Measurements from ENCODE around the gene GLRA3.

GLRA3 gene

DNA sequence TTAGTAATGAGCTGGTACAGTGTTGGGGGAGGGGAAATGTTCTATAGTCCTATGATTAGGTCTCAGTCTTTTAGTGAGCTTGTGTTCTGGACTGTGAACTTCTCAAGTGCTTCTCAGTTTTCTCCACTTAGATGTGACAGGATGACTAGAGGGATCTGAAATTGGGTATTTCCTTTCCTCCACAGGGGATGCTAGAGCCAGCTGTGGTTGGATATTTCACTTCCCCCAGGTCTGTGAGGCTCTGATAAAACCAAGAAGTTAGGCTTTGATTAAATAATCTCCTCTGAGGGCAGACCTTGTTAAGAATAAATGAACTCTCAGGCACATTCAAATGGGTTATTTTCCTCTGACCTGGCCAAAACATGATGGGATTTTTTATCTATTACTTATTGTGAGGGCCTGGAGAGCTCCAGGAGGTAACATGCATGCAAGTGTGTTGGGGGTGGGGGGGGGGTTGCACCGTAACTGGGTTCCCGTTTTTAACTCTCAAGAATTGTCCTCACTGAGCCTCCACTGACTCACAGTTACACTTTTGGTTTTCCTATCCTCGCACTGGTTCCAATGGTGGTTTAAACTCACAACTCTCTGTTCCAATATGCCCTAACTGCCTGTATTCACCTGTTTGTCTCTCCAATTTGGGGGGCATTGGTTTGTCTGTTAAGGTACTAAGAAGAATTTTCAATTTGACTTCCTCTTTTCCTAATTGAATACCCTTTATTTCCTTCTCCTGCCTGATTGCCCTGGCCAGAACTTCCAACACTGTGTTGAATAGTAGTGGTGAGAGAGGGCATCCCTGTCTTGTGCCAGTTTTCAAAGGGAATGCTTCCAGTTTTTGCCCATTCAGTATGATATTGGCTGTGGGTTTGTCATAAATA is 28.1 kb upstream of the GLRA3 start:
- Histone ChIP-seq H3K4me3 (ENCODE audit: low read depth, low read length) (no peak overlapping the region), H3K36me3 (no peaks in the 10 kb centered on the region), H3K27me3 (no peaks in the 10 kb centered on the region), H3K9me3 (no peaks in the 10 kb centered on the region), H3K4me1 (no peaks in the 10 kb centered on the region)
- TF ChIP-seq, protein P1, sequence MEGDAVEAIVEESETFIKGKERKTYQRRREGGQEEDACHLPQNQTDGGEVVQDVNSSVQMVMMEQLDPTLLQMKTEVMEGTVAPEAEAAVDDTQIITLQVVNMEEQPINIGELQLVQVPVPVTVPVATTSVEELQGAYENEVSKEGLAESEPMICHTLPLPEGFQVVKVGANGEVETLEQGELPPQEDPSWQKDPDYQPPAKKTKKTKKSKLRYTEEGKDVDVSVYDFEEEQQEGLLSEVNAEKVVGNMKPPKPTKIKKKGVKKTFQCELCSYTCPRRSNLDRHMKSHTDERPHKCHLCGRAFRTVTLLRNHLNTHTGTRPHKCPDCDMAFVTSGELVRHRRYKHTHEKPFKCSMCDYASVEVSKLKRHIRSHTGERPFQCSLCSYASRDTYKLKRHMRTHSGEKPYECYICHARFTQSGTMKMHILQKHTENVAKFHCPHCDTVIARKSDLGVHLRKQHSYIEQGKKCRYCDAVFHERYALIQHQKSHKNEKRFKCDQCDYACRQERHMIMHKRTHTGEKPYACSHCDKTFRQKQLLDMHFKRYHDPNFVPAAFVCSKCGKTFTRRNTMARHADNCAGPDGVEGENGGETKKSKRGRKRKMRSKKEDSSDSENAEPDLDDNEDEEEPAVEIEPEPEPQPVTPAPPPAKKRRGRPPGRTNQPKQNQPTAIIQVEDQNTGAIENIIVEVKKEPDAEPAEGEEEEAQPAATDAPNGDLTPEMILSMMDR (IDR thresholded peaks at IDR 0.05; ENCODE audit: low read depth, low read length): no peak
- DNase-seq: no peak

DNA sequence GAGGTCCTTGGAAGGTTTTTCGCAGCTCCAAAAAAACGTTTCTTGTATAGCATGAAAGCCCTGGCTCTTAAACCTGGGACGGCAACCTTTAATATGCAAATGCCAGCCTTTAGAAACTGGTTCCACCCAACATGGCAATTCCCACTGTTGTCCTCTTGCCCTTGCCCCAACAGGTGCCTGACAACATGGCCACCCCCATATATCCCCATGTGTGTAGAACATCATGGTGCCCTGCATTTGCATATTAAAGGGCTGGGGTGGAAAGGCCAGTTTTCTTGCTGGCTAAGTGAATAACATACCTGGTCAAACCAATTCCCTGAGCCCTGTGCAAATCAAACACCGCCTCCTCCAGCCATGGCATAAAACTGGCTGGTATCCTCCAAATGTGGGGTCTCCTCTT is 26.0 kb upstream of the GLRA3 start:
- DNase-seq: no peak
- Histone ChIP-seq H3K4me1 (no peaks in the 10 kb centered on the region), H3K36me3 (no peaks in the 10 kb centered on the region), H3K4me3 (ENCODE audit: low read depth, low read length) (no peak overlapping the region), H3K9me3 (no peaks in the 10 kb centered on the region), H3K27me3 (no peaks in the 10 kb centered on the region)
- TF ChIP-seq, protein P1 (IDR thresholded peaks at IDR 0.05; ENCODE audit: low read depth, low read length): no peak

DNA sequence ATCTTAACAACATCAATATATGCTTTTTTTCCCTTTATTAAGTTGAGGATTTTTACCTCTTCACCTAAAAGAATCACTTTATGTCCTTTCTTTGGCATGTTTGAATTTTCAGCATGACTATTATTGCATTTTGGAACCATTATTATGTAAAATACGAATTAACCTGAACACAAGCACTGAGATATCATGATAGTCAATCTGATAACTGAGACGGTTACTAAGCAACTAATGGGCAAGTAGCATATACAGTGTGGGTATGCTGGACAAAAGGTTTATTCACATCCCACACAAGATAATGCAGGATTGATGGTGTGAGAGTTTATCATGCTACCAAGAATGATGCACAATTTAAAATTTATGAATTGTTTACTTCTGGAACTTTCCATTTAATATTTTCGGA is 24.6 kb upstream of the GLRA3 start:
- H3K9me3 ChIP-seq: no peaks in the 10 kb centered on the region
- no peak for DNase-seq
- TF ChIP-seq, protein P1 (IDR thresholded peaks at IDR 0.05; ENCODE audit: low read depth, low read length): no peak

DNA sequence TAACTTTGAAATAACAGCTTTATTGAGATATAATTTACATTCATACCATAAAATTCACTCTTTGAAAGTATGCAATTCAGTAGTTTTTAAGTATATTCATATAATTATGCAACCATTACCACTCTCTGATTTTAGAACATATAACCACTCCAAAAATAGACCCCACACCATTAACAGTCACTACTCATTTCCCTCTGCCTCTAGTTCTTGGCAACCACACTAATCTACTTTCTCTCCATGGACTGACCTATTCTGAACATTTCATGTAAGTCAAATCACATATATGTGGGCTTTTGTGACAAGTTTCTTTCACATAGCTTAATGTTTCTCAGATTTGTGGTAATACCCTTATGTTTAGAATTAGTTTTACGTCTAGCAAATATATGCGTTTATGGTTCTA is 19.5 kb upstream of the GLRA3 start:
- no peak overlapping the region for H3K4me3 ChIP-seq (ENCODE audit: low read depth, low read length)
- no peaks in the 10 kb centered on the region for H3K4me1 ChIP-seq
- H3K36me3 ChIP-seq: no peaks in the 10 kb centered on the region
- DNase-seq: no peak
- TF ChIP-seq, protein P1 (IDR thresholded peaks at IDR 0.05; ENCODE audit: low read depth, low read length): no peak
- no peaks in the 10 kb centered on the region for H3K9me3 ChIP-seq
- H3K27me3 ChIP-seq: no peaks in the 10 kb centered on the region

More for the DNA sequence above, 24.6 kb upstream of the GLRA3 start:
- Histone ChIP-seq H3K27me3 (no peaks in the 10 kb centered on the region), H3K36me3 (no peaks in the 10 kb centered on the region), H3K4me3 (ENCODE audit: low read depth, low read length) (no peak overlapping the region), H3K4me1 (no peaks in the 10 kb centered on the region)

DNA sequence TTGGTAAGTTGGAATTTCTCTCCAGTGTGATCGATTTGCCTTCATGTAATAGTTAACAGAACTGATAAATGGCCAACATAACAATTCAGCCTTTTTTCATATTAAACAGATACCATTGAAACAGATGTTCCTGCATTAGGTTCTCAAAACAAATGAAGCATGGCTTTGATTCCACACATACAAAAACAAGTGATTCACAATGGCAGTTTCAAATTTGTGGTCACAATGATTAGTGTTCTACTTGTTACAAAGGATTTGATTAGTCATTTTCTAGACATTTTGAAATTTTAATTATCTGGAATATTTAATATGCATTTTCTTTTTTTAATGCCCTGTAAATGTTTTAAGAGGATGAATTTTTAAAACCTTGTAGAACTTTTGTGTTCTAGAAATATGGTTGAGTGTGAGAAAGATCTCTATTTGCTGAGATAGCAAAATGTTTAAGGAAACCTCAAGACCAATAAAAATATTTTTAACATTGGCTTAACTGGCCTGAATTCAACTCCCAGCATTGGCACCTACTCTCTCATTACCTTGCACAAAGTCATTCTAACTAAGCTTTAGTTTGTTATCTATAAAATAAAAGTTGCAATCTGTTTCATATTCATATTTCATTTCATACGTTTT is 18.9 kb upstream of the GLRA3 start:
- Histone ChIP-seq H3K4me3 (ENCODE audit: low read depth, low read length) (no peak overlapping the region), H3K9me3 (no peaks in the 10 kb centered on the region)
- TF ChIP-seq, protein P1 (IDR thresholded peaks at IDR 0.05; ENCODE audit: low read depth, low read length): no peak

DNA sequence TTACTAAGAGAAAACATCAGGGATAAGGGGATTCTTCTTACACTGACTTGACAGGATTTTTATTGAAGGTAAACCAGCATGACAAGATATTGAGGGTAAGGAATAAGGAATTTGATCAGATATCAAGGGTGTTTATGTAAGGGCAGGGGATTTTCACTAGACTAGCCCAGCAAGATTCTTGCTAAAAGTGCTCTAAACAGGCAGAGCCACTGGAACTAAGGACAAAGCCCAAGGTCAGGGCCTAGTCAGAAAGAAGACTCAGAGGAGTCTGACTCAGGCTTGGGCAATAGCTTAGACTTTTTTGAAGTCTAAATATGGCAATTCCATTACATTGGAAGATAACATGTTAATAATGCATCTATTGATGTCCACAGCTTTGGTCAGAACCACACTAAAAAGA is 6.5 kb upstream of the GLRA3 start:
- TF ChIP-seq, protein P1 (IDR thresholded peaks at IDR 0.05; ENCODE audit: low read depth, low read length): no peak
- H3K9me3 ChIP-seq: no peaks in the 10 kb centered on the region
- no peaks in the 10 kb centered on the region for H3K4me1 ChIP-seq
- no peaks in the 10 kb centered on the region; the same call in 1 of the 2 replicates for H3K27me3 ChIP-seq
- H3K4me3 ChIP-seq (ENCODE audit: low read depth, low read length): no peak overlapping the region
- no peak for DNase-seq
- H3K36me3 ChIP-seq: no peaks in the 10 kb centered on the region

More for the DNA sequence above, 18.9 kb upstream of the GLRA3 start:
- no peaks in the 10 kb centered on the region for H3K27me3 ChIP-seq
- DNase-seq: no peak
- H3K36me3 ChIP-seq: no peaks in the 10 kb centered on the region
- H3K4me1 ChIP-seq: no peaks in the 10 kb centered on the region
